SK-N-SH (cell line): ENCODE data around the gene TRO. TPM values are rescaled to one million over a fixed set of nuclear protein-coding genes. Genes with fewer than 3 reads are reported as not detected.

Source experiments
- CTCF ChIA-PET: fragments of 300-600, 350-600 bp; formaldehyde crosslinking; extraction: SDS; loops from one replicate; lab custom pipeline; 2021; lab: Yijun Ruan, JAX
- POLR2A ChIA-PET: fragments of 350-600 bp; sonication (Branson Sonifier 250); formaldehyde crosslinking; extraction: SDS; loops from one replicate; lab custom pipeline; 2020; ENCODE audit warnings: antibody characterized with exemption, inconsistent platforms; lab: Yijun Ruan, JAX
- DNase-seq: peaks from one replicate; pipeline ENCODE4 v3.0.0; 2012
- H2AFZ ChIP-seq: fragments of 200-600 bp; sonication (generic); 2 replicates; pipeline ENCODE4 v1.8.1; 2016; ENCODE audit warnings: antibody characterized with exemption, mild to moderate bottlenecking, low read depth
- H3F3A ChIP-seq: fragments of 200-600 bp; sonication (generic); replicated peaks from 2 replicates; pipeline ENCODE3; 2016; ENCODE audit warnings: antibody characterized with exemption, mild to moderate bottlenecking; ENCODE audit not compliant: insufficient read depth
- H3K27ac ChIP-seq, 2 experiments: fragments of 200-500 bp in 1 of 2; fragments of 200-600 bp in 1 of 2; sonication (Bioruptor generic) in 1 of 2; sonication (generic), shearing (Covaris generic) in 1 of 2; 2 replicates each; pipeline versions ENCODE4 v1.5.1 to v1.6.1; 2014 to 2016; ENCODE audit warnings: low read depth in 2 of 2, inconsistent platforms in 1 of 2, low read length in 1 of 2, mild to moderate bottlenecking in 1 of 2, mixed read lengths in 1 of 2
- H3K27me3 ChIP-seq: fragments of 200-600 bp; sonication (generic), shearing (Covaris generic); 2 replicates; pipeline ENCODE4 v1.6.1; 2016; ENCODE audit warnings: mixed run types; ENCODE audit not compliant: insufficient read depth
- H3K36me3 ChIP-seq, 2 experiments: fragments of 200-500 bp in 1 of 2; fragments of 200-600 bp in 1 of 2; sonication (Bioruptor generic) in 1 of 2; sonication (generic) in 1 of 2; replicated peaks in 1 of 2; 2 replicates each; pipeline versions ENCODE3 to v1.5.1; 2014 to 2016; ENCODE audit warnings: low read length in 1 of 2, mild to moderate bottlenecking in 1 of 2; ENCODE audit not compliant: insufficient read depth in 2 of 2, control insufficient read depth in 1 of 2
- H3K4me1 ChIP-seq, 2 experiments: fragments of 200-500 bp in 1 of 2; fragments of 200-600 bp in 1 of 2; sonication (Bioruptor generic) in 1 of 2; sonication (generic), shearing (Covaris generic) in 1 of 2; 2 replicates each; pipeline versions ENCODE4 v1.5.1 to v1.6.1; 2014 to 2016; ENCODE audit warnings: low read depth in 1 of 2, low read length in 1 of 2, mixed run types in 1 of 2; ENCODE audit not compliant: insufficient read depth in 2 of 2, control insufficient read depth in 1 of 2
- H3K4me2 ChIP-seq: fragments of 200-600 bp; sonication (generic), shearing (Covaris generic); 2 replicates; pipeline ENCODE4 v1.6.1; 2017; ENCODE audit warnings: mixed run types
- H3K4me3 ChIP-seq, 2 experiments: fragments of 200-500 bp in 1 of 2; fragments of 200-600 bp in 1 of 2; sonication (Bioruptor generic) in 1 of 2; sonication (generic), shearing (Covaris generic) in 1 of 2; 2 replicates each; pipeline versions ENCODE4 v1.5.1 to v1.8.1; 2014 to 2016; ENCODE audit warnings: low read depth in 2 of 2, inconsistent platforms in 1 of 2, low read length in 1 of 2, mild to moderate bottlenecking in 1 of 2, mixed read lengths in 1 of 2, moderate library complexity in 1 of 2
- H3K79me2 ChIP-seq: fragments of 200-600 bp; sonication (generic); 2 replicates; pipeline ENCODE4 v1.8.1; 2017; ENCODE audit warnings: mild to moderate bottlenecking; ENCODE audit not compliant: insufficient read depth
- H3K9ac ChIP-seq: fragments of 200-600 bp; sonication (generic); 2 replicates; pipeline ENCODE4 v1.6.1; 2017; ENCODE audit warnings: mixed run types
- H3K9me2 ChIP-seq: fragments of 200-600 bp; sonication (generic); 2 replicates; pipeline ENCODE4 v1.6.1; 2017; ENCODE audit warnings: mixed run types
- H3K9me3 ChIP-seq: fragments of 200-600 bp; sonication (generic); 2 replicates; pipeline ENCODE4 v1.6.1; 2017; ENCODE audit warnings: mixed run types, mild to moderate bottlenecking, moderate library complexity
- H4K20me1 ChIP-seq: fragments of 200-600 bp; sonication (generic); 2 replicates; pipeline ENCODE4 v1.6.1; 2017; ENCODE audit warnings: mild to moderate bottlenecking, mixed run types; ENCODE audit not compliant: insufficient read depth
- CTCF ChIP-seq: fragments of 200-600 bp; sonication (generic); IDR thresholded peaks from 2 replicates; pipeline ENCODE4 v1.6.1; 2017; ENCODE audit warnings: antibody characterized with exemption, mild to moderate bottlenecking, moderate library complexity
- EP300 ChIP-seq, 2 experiments: IDR thresholded peaks; 2 replicates each; pipeline versions ENCODE4 v1.4.0 to v1.6.1; 2012; ENCODE audit warnings: borderline replicate concordance in 1 of 2, low read depth in 1 of 2, low read length in 1 of 2
- FOXJ3 ChIP-seq: sonication (generic); formaldehyde crosslinking; IDR thresholded peaks from 2 replicates; pipeline ENCODE4 v1.5.1; 2020; ENCODE audit warnings: mild to moderate bottlenecking, missing genetic modification reagents
- FOXM1 ChIP-seq: IDR thresholded peaks from 2 replicates; pipeline ENCODE4 v1.4.0; 2012; ENCODE audit warnings: low read depth, mild to moderate bottlenecking
- GABPA ChIP-seq: IDR thresholded peaks from 2 replicates; pipeline ENCODE4 v1.4.0; 2012; ENCODE audit warnings: low read depth, mild to moderate bottlenecking
- GATA2 ChIP-seq: sonication (generic); formaldehyde crosslinking; IDR thresholded peaks from 2 replicates; pipeline ENCODE4 v1.5.0; 2020; ENCODE audit warnings: mild to moderate bottlenecking, missing genetic modification reagents
- JUND ChIP-seq: IDR thresholded peaks from 2 replicates; pipeline ENCODE4 v1.4.0; 2012
- MXI1 ChIP-seq: IDR thresholded peaks from 2 replicates; pipeline ENCODE4 v1.6.1; 2012; ENCODE audit warnings: mild to moderate bottlenecking, low read depth, low read length, improper control_type of control experiment
- PBX3 ChIP-seq: IDR thresholded peaks from 2 replicates; pipeline ENCODE4; 2012
- POLR2AphosphoS5 ChIP-seq: IDR thresholded peaks from 2 replicates; pipeline ENCODE4 v1.6.1; 2012; ENCODE audit warnings: low read depth, low read length
- RAD21 ChIP-seq: IDR thresholded peaks from 2 replicates; pipeline ENCODE4 v1.6.1; 2012; ENCODE audit warnings: mild to moderate bottlenecking, low read length
- RCOR1 ChIP-seq: fragments of 150-350 bp; IDR thresholded peaks from 2 replicates; pipeline ENCODE4 v1.6.1; 2017; ENCODE audit warnings: antibody characterized with exemption, low read length
- RFX5 ChIP-seq: IDR thresholded peaks from 2 replicates; pipeline ENCODE4 v1.6.1; 2012; ENCODE audit warnings: mild to moderate bottlenecking, improper control_type of control experiment, low read length
- TAF1 ChIP-seq: IDR thresholded peaks from 2 replicates; pipeline ENCODE4 v1.6.1; 2012; ENCODE audit warnings: low read depth, mild to moderate bottlenecking, low read length, moderate library complexity, borderline replicate concordance
- TCF12 ChIP-seq: IDR thresholded peaks from 2 replicates; pipeline ENCODE4 v1.4.0; 2012
- ZBTB33 ChIP-seq: IDR thresholded peaks from 2 replicates; pipeline ENCODE4 v1.4.0; 2012; ENCODE audit warnings: low read depth, borderline replicate concordance
- WGBS: methylation state at CpG from one replicate; pipeline ENCODE4 v1.1.6; 2017; ENCODE audit warnings: low lambda C conversion rate; 5-methylcytosine and 5-hydroxymethylcytosine counted together
- polyA plus RNA-seq, 3 experiments: library from polyadenylated mRNA; depleted of rRNA; stranded (reverse); fragments of >200 nt; gene quantifications; 2 replicates each; pipeline ENCODE4 v1.2.3, GENCODE V29; 2012
- TF ChIP-seq, protein P1 (sequence below): fragments of 150-350 bp; IDR thresholded peaks from 2 replicates; pipeline ENCODE4 v1.6.1; 2016; ENCODE audit warnings: mild to moderate bottlenecking, low read depth, low read length
- TF ChIP-seq, protein P2 (sequence below): IDR thresholded peaks from 2 replicates; pipeline ENCODE4 v1.4.0; 2012; ENCODE audit warnings: low read depth

The TRO gene
- polyA plus RNA-seq, 1 of the 3 experiments (the other 2 are of a cell fraction) = 59.1 TPM

- TF ChIP-seq, protein P1, sequence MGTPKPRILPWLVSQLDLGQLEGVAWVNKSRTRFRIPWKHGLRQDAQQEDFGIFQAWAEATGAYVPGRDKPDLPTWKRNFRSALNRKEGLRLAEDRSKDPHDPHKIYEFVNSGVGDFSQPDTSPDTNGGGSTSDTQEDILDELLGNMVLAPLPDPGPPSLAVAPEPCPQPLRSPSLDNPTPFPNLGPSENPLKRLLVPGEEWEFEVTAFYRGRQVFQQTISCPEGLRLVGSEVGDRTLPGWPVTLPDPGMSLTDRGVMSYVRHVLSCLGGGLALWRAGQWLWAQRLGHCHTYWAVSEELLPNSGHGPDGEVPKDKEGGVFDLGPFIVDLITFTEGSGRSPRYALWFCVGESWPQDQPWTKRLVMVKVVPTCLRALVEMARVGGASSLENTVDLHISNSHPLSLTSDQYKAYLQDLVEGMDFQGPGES = no peak
- TF ChIP-seq RFX5 = no peak
- no peak for TF ChIP-seq MXI1
- TF ChIP-seq, all 33 proteins: peak for 0
Measured at GRCh38 chrX:54934058-54934457, 13.4 kb downstream of the TRO start (continued).

- no peaks in the 10 kb centered on the region for H4K20me1 ChIP-seq
- TF ChIP-seq GATA2 (CRISPR knock-in tag) = no peak
- TF ChIP-seq FOXJ3 = no peak
- no peak for TF ChIP-seq EP300 (IDR thresholded peaks at IDR 0.05; ENCODE audit: borderline replicate concordance in 1 of 2, low read depth in 1 of 2, low read length in 1 of 2)
- no peak for TF ChIP-seq TCF12
- no peak for TF ChIP-seq ZBTB33
- TF ChIP-seq GABPA = no peak
- TF ChIP-seq RFX5 = no peak
- H3K9me3 ChIP-seq = no peaks in the 10 kb centered on the region
- DNase-seq = no peak
- ChIA-PET POLR2A (no interaction called here), CTCF (no interaction called here)
- no peaks in the 10 kb centered on the region; the same call in 1 of the 2 replicates for H3K27me3 ChIP-seq
- H3K79me2 ChIP-seq = no peaks in the 10 kb centered on the region
- no peaks in the 10 kb centered on the region for H3F3A ChIP-seq
- H3K9me2 ChIP-seq = no peaks in the 10 kb centered on the region
- H3K27ac ChIP-seq = no peak overlapping the region
- H3K4me3 ChIP-seq = no peak overlapping the region
- no peaks in the 10 kb centered on the region for H3K4me1 ChIP-seq
- peaks cover 0 to 7% of the 10 kb centered on the region in 2 experiments for H3K36me3 ChIP-seq
- H2AFZ ChIP-seq = no peak overlapping the region
- 23% methylated on average over 2 of the region's 3 CpGs for WGBS
- no peak overlapping the region for H3K9ac ChIP-seq
- no peak overlapping the region for H3K4me2 ChIP-seq
Measured at GRCh38 chrX:54934890-54935289, 14.3 kb downstream of the TRO start.

DNA sequence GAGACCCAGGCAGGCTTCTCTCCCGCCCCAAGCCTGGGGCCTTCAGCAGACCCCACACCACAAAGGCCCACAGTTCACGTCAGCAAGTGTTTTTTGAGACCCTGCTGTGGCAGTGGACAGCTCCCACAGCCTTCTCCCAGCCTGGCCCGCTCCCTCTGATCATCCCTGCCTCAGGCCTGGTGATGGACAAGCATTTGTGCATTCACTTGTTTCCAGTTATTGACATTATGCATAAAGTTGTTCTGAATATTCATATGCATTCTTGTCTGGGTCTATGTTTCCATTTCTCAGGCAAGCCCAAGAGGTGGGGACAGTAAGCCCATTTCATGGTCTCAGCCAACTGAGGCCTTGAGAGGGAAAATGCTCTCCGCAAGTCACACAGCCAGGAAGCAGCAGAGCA, 14.7 kb downstream of the TRO start:
- H2AFZ ChIP-seq = no peak overlapping the region
- POLR2A ChIA-PET = no interaction called here
- H3K27ac ChIP-seq = no peak overlapping the region
- H3K4me1 ChIP-seq = no peaks in the 10 kb centered on the region
- CTCF ChIA-PET = no interaction called here
- no peak for DNase-seq
- H3K4me3 ChIP-seq = no peak overlapping the region
- no peaks in the 10 kb centered on the region for H3F3A ChIP-seq
- H3K4me2 ChIP-seq = no peak overlapping the region
- H4K20me1 ChIP-seq = no peaks in the 10 kb centered on the region
- 55% methylated on average over 3 of the region's 4 CpGs for WGBS
- no peaks in the 10 kb centered on the region for H3K9me2 ChIP-seq
- peaks cover 0 to 4% of the 10 kb centered on the region in 2 experiments for H3K36me3 ChIP-seq
- H3K9ac ChIP-seq = no peak overlapping the region
- H3K79me2 ChIP-seq = no peaks in the 10 kb centered on the region
- H3K27me3 ChIP-seq = no peaks in the 10 kb centered on the region; the same call in 1 of the 2 replicates
- no peaks in the 10 kb centered on the region for H3K9me3 ChIP-seq
- TF ChIP-seq POLR2AphosphoS5 (no peak), JUND (no peak), FOXM1 (no peak), TAF1 (no peak), EP300 (IDR thresholded peaks at IDR 0.05; ENCODE audit: borderline replicate concordance in 1 of 2, low read depth in 1 of 2, low read length in 1 of 2) (no peak), RAD21 (no peak), PBX3 (no peak), MXI1 (no peak), ZBTB33 (no peak), GABPA (no peak), RFX5 (no peak), CTCF (no peak), RCOR1 (no peak), GATA2 (CRISPR knock-in tag) (no peak)
- TF ChIP-seq, protein P2, sequence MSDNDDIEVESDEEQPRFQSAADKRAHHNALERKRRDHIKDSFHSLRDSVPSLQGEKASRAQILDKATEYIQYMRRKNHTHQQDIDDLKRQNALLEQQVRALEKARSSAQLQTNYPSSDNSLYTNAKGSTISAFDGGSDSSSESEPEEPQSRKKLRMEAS = no peak
